K562 (cell line): ENCODE data around the gene MIEF2. TPM values are rescaled to one million over a fixed set of nuclear protein-coding genes. Genes with fewer than 3 reads are reported as not detected.

Experiments used
- ATAC-seq: fragments of 200-7000 bp; cut with Tn5 transposase; 3 replicates; pipeline ENCODE4 v1.9.1; 2020; ENCODE audit warnings: moderate library complexity
- BruUV-seq: library from RNA; stranded (reverse); fragments of 400-500 nt; replicated peaks from 2 replicates; lab custom pipeline; 2021; lab: Mats Ljungman, UMichigan
- CTCF ChIA-PET: fragments of 300-600 bp; formaldehyde crosslinking; extraction: SDS; loops from one replicate; lab custom pipeline; 2021; ENCODE audit warnings: low intra/inter-chr PET ratio; lab: Yijun Ruan, JAX
- POLR2A ChIA-PET: fragments of 300-600, 350-650 bp; sonication (Branson Sonifier 250); formaldehyde crosslinking; extraction: SDS; loops from one replicate; lab custom pipeline; 2021; ENCODE audit warnings: antibody characterized with exemption, inconsistent platforms; lab: Yijun Ruan, JAX
- DNase-seq, 4 experiments: peaks; one replicate each; pipeline versions ENCODE4 v3.0.0 to v3.0.0-alpha.2; 2011 to 2018; ENCODE audit warnings: low spot score in 3 of 4, mixed read lengths in 3 of 4; ENCODE audit errors: extremely low read depth in 1 of 4
- FAIRE-seq: peaks from 2 replicates; lab custom pipeline; 2011; peaks lifted over from hg19 to GRCh38; lab: Jason Lieb, UNC
- H2AFZ ChIP-seq: 2 replicates; pipeline ENCODE4 v1.6.0; 2011; ENCODE audit warnings: low read depth, low read length, control low read depth, inconsistent platforms
- H3K27ac ChIP-seq: fragments of 200-600 bp; 3 replicates; pipeline ENCODE4 v1.8.0; 2011; ENCODE audit warnings: low read depth, mild to moderate bottlenecking, control low read depth, inconsistent platforms, low read length, moderate library complexity, mixed read lengths; ENCODE audit errors: extremely low read depth
- H3K27me3 ChIP-seq, 2 experiments: fragments of 300-600 bp in 1 of 2; 2 replicates in 1 of 2; 3 replicates in 1 of 2; pipeline versions ENCODE4 v1.6.0 to v1.8.0; 2011; ENCODE audit warnings: inconsistent platforms in 2 of 2, low read length in 2 of 2, mild to moderate bottlenecking in 1 of 2, mixed read lengths in 1 of 2, moderate library complexity in 1 of 2; ENCODE audit not compliant: control insufficient read depth in 2 of 2, insufficient read depth in 2 of 2
- H3K36me3 ChIP-seq: fragments of 300-600 bp; 3 replicates; pipeline ENCODE4 v1.8.0; 2011; ENCODE audit warnings: mild to moderate bottlenecking, low read length, inconsistent platforms; ENCODE audit not compliant: control insufficient read depth, insufficient read depth
- H3K4me1 ChIP-seq, 2 experiments: fragments of 200-600 bp in 1 of 2; replicated peaks in 1 of 2; 2 replicates in 1 of 2; 3 replicates in 1 of 2; pipeline versions ENCODE4 v1.5.1 to v1.8.0; 2011; ENCODE audit warnings: inconsistent platforms in 2 of 2, low read length in 2 of 2, mild to moderate bottlenecking in 1 of 2, mixed read lengths in 1 of 2, moderate library complexity in 1 of 2; ENCODE audit not compliant: control insufficient read depth in 2 of 2, insufficient read depth in 2 of 2
- H3K4me2 ChIP-seq: 2 replicates; pipeline ENCODE4 v1.6.1; 2011; ENCODE audit warnings: low read length, control low read depth, inconsistent platforms, mixed read lengths; ENCODE audit not compliant: insufficient read depth
- H3K4me3 ChIP-seq: fragments of 200-600 bp; sonication (generic), shearing (Covaris generic); 2 replicates; pipeline ENCODE4 v1.5.1; 2016; ENCODE audit warnings: control low read depth, inconsistent platforms
- H3K79me2 ChIP-seq: fragments of 200-600 bp; 3 replicates; pipeline ENCODE4 v1.8.0; 2011; ENCODE audit warnings: low read length, inconsistent platforms; ENCODE audit not compliant: control insufficient read depth, insufficient read depth
- H3K9ac ChIP-seq, 2 experiments: 2 replicates each; pipeline versions ENCODE4 v1.6.0 to v1.6.1; 2011; ENCODE audit warnings: low read depth in 2 of 2, low read length in 2 of 2, control low read depth in 1 of 2, inconsistent platforms in 1 of 2, mild to moderate bottlenecking in 1 of 2, mixed read lengths in 1 of 2; ENCODE audit not compliant: insufficient read depth in 1 of 2
- H3K9me1 ChIP-seq: one replicate; pipeline ENCODE4 v1.6.0; 2011; ENCODE audit warnings: inconsistent platforms, mild to moderate bottlenecking, low read length, moderate library complexity; ENCODE audit not compliant: control insufficient read depth, insufficient read depth
- H3K9me3 ChIP-seq: replicated peaks from 2 replicates; pipeline ENCODE4 v1.5.1; 2011; ENCODE audit warnings: low read depth, low read length, inconsistent platforms; ENCODE audit not compliant: control insufficient read depth, insufficient read depth
- H4K20me1 ChIP-seq: replicated peaks from 2 replicates; pipeline ENCODE4 v1.6.1; 2011; ENCODE audit warnings: low read length, inconsistent platforms, mixed read lengths; ENCODE audit not compliant: control insufficient read depth, insufficient read depth
- ARID2 ChIP-seq: fragments of 450-650 bp; IDR thresholded peaks from 2 replicates; pipeline ENCODE4 v1.6.1; 2017; ENCODE audit warnings: antibody characterized with exemption, mild to moderate bottlenecking
- BRF1 ChIP-seq: IDR thresholded peaks from 3 replicates; pipeline ENCODE4 v1.6.1; 2011; ENCODE audit warnings: borderline replicate concordance, mild to moderate bottlenecking; ENCODE audit not compliant: insufficient read length; ENCODE audit errors: extremely low read depth
- GTF2A2 ChIP-seq: IDR thresholded peaks from 2 replicates; pipeline ENCODE4 v1.6.1; 2016; ENCODE audit warnings: mild to moderate bottlenecking, missing genetic modification characterization, missing compliant biosample characterization
- HDAC2 ChIP-seq: fragments of 450-650 bp; IDR thresholded peaks from 2 replicates; pipeline ENCODE4 v1.6.1; 2016; ENCODE audit warnings: mild to moderate bottlenecking
- MTA2 ChIP-seq: fragments of 450-650 bp; IDR thresholded peaks from 2 replicates; pipeline ENCODE4 v1.6.1; 2016; ENCODE audit warnings: low read depth
- SETDB1 ChIP-seq: IDR thresholded peaks from one replicate; pipeline ENCODE4 v1.6.1; 2012; ENCODE audit warnings: low read length, control low read depth, inconsistent platforms
- SMAD3 ChIP-seq: fragments of 450-650 bp; formaldehyde crosslinking; conservative IDR thresholded peaks from 2 replicates; pipeline ENCODE4 v1.4.0; 2020; ENCODE audit warnings: mild to moderate bottlenecking
- SMARCC2 ChIP-seq: fragments of 450-650 bp; IDR thresholded peaks from 2 replicates; pipeline ENCODE4 v1.6.1; 2017; ENCODE audit warnings: antibody characterized with exemption, moderate library complexity, mild to moderate bottlenecking, low read depth
- TCF7L2 ChIP-seq: fragments of 150-350 bp; IDR thresholded peaks from 2 replicates; pipeline ENCODE4 v1.6.1; 2016; ENCODE audit warnings: low read depth, mild to moderate bottlenecking, low read length, moderate library complexity
- TOE1 ChIP-seq, 2 experiments: fragments of 450-650 bp in 1 of 2; sonication (generic) in 1 of 2; formaldehyde crosslinking in 1 of 2; IDR thresholded peaks; 2 replicates each; pipeline versions ENCODE4 v1.7.1 to v1.8.0; 2016 to 2022; ENCODE audit warnings: borderline replicate concordance in 2 of 2, mild to moderate bottlenecking in 2 of 2, antibody characterized with exemption in 1 of 2, inconsistent platforms in 1 of 2, low read depth in 1 of 2, missing genetic modification reagents in 1 of 2, moderate library complexity in 1 of 2
- ZFP1 ChIP-seq: fragments of 450-650 bp; formaldehyde crosslinking; IDR thresholded peaks from 2 replicates; pipeline ENCODE4 v1.4.0; 2020; ENCODE audit warnings: mild to moderate bottlenecking, mixed read lengths
- ZNF444 ChIP-seq: fragments of 250-450 bp; sonication (Bioruptor Pico); IDR thresholded peaks from 2 replicates; pipeline ENCODE4 v1.4.0; 2020; ENCODE audit warnings: mild to moderate bottlenecking, moderate library complexity
- ZSCAN29 ChIP-seq: fragments of 450-650 bp; IDR thresholded peaks from 2 replicates; pipeline ENCODE4 v1.6.1; 2017
- WGBS: fragments of 100-300 bp; shearing (Covaris generic); methylation state at CpG from one replicate; pipeline ENCODE4 v1.1.6; 2016; ENCODE audit warnings: low coverage, mixed read lengths; ENCODE audit not compliant: insufficient coverage; ENCODE audit errors: missing lambda C conversion rate; 5-methylcytosine and 5-hydroxymethylcytosine counted together
- in situ Hi-C: fragments of 300-500 bp; cut with MboI; formaldehyde crosslinking; loops from 4 replicates; pipeline ENCODE4 v1.15.0; 2018; ENCODE audit warnings: inconsistent platforms, mixed read lengths
- intact Hi-C: fragments of 100-400 bp; cut with micrococcal nuclease; formaldehyde crosslinking; loops from 2 replicates; pipeline ENCODE4 v1.14.2; 2022
- polyA plus RNA-seq, 8 experiments: library from polyadenylated mRNA; depleted of rRNA in 4 of 8; stranded (reverse) in 5 of 8; unstranded in 3 of 8; fragments of >200 nt; fragmentation: Nextera tagmentation in 2 of 8; fragmentation: Illumina TruSeq in 1 of 8; extraction: Ambion mirVana in 2 of 8; extraction: Trizol in 1 of 8; gene quantifications; 2 replicates each; pipeline versions ENCODE4 v1.2.1 to v1.2.3, GENCODE V29; 2011 to 2014; ENCODE audit warnings: inconsistent platforms in 1 of 8, missing spikeins in 1 of 8
- total RNA-seq, 7 experiments: library from RNA; depleted of rRNA in 6 of 7; stranded (reverse); fragments of >200 nt in 6 of 7; fragmentation: Illumina TruSeq in 2 of 7; extraction: Trizol in 2 of 7; gene quantifications; 2 replicates each; pipeline versions ENCODE4 v1.2.1 to v1.2.3, GENCODE V29; 2011 to 2021; ENCODE audit warnings: low replicate concordance in 1 of 7
- TF ChIP-seq, protein P1 (sequence below): fragments of 450-650 bp; IDR thresholded peaks from 2 replicates; pipeline ENCODE4 v1.6.1; 2014; ENCODE audit warnings: low read depth, mild to moderate bottlenecking, moderate library complexity, borderline replicate concordance
- TF ChIP-seq, protein P2 (sequence below): fragments of 450-650 bp; IDR thresholded peaks from 2 replicates; pipeline ENCODE4 v1.7.1; 2018; ENCODE audit warnings: mild to moderate bottlenecking, low read depth; ENCODE audit not compliant: partially characterized antibody
- TF ChIP-seq, protein P3 (sequence below): IDR thresholded peaks from 2 replicates; pipeline ENCODE4 v1.6.1; 2011; ENCODE audit not compliant: insufficient read length; ENCODE audit errors: extremely low read depth

MIEF2 gene
- total and polyA plus RNA-seq, 9 of the 15 experiments (the other 6 are each of a cell fraction or from before 2014, with no cell fraction given), result 0.10 to 8.2 (median 2.4) TPM

- FAIRE-seq (no peak), DNase-seq (no peak), ATAC-seq (no peak)
- Histone ChIP-seq H3K9me3 (no peaks in the 10 kb centered on the region), H3K27me3 (no peaks in the 10 kb centered on the region), H3K4me3 (no peak overlapping the region), H3K9me1 (no peaks in the 10 kb centered on the region), H3K36me3 (no peaks in the 10 kb centered on the region), H4K20me1 (no peaks in the 10 kb centered on the region), H3K9ac (no peak overlapping the region), H2AFZ (no peak overlapping the region), H3K27ac (no peak overlapping the region), H3K4me2 (no peak overlapping the region), H3K79me2 (no peaks in the 10 kb centered on the region), H3K4me1 (peaks cover 0 to 22% of the 10 kb centered on the region in 2 experiments; a peak in 1 of 5 replicates)
- POLR2A ChIA-PET, result interaction anchor here (0.6 kb wide), 1 partner anchor 18 kb away, joined by 3 read pairs; no protein-coding TSS in a partner anchor
- WGBS, result 85% methylated on average over 8 of the region's 22 CpGs
- no TSS peak for BruUV-seq
- intact Hi-C loops (no loop called here), in situ Hi-C loops (no loop called here)
- CTCF ChIA-PET, result no interaction called here
- TF ChIP-seq SMAD3 (CRISPR knock-in tag), result no peak
- TF ChIP-seq GTF2A2 (tag), result no peak
- TF ChIP-seq MTA2, result no peak
- TF ChIP-seq TCF7L2, result no peak
- TF ChIP-seq ZNF444 (CRISPR knock-in tag), result no peak
- no peak for TF ChIP-seq SMARCC2
- TF ChIP-seq ARID2, result no peak
- TF ChIP-seq, protein P1, sequence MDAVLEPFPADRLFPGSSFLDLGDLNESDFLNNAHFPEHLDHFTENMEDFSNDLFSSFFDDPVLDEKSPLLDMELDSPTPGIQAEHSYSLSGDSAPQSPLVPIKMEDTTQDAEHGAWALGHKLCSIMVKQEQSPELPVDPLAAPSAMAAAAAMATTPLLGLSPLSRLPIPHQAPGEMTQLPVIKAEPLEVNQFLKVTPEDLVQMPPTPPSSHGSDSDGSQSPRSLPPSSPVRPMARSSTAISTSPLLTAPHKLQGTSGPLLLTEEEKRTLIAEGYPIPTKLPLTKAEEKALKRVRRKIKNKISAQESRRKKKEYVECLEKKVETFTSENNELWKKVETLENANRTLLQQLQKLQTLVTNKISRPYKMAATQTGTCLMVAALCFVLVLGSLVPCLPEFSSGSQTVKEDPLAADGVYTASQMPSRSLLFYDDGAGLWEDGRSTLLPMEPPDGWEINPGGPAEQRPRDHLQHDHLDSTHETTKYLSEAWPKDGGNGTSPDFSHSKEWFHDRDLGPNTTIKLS, result no peak
- no peak for TF ChIP-seq BRF1
- no peak for TF ChIP-seq HDAC2
- TF ChIP-seq ZFP1 (CRISPR knock-in tag), result no peak
- no peak for TF ChIP-seq ZSCAN29
- TF ChIP-seq TOE1 (IDR thresholded peaks at IDR 0.05; ENCODE audit: borderline replicate concordance), result no peak
- TF ChIP-seq TOE1 (CRISPR knock-in tag; IDR thresholded peaks at IDR 0.05; ENCODE audit: borderline replicate concordance, low read depth), result no peak
- TF ChIP-seq, protein P2, sequence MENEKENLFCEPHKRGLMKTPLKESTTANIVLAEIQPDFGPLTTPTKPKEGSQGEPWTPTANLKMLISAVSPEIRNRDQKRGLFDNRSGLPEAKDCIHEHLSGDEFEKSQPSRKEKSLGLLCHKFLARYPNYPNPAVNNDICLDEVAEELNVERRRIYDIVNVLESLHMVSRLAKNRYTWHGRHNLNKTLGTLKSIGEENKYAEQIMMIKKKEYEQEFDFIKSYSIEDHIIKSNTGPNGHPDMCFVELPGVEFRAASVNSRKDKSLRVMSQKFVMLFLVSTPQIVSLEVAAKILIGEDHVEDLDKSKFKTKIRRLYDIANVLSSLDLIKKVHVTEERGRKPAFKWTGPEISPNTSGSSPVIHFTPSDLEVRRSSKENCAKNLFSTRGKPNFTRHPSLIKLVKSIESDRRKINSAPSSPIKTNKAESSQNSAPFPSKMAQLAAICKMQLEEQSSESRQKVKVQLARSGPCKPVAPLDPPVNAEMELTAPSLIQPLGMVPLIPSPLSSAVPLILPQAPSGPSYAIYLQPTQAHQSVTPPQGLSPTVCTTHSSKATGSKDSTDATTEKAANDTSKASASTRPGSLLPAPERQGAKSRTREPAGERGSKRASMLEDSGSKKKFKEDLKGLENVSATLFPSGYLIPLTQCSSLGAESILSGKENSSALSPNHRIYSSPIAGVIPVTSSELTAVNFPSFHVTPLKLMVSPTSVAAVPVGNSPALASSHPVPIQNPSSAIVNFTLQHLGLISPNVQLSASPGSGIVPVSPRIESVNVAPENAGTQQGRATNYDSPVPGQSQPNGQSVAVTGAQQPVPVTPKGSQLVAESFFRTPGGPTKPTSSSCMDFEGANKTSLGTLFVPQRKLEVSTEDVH, result no peak
- TF ChIP-seq, protein P3, sequence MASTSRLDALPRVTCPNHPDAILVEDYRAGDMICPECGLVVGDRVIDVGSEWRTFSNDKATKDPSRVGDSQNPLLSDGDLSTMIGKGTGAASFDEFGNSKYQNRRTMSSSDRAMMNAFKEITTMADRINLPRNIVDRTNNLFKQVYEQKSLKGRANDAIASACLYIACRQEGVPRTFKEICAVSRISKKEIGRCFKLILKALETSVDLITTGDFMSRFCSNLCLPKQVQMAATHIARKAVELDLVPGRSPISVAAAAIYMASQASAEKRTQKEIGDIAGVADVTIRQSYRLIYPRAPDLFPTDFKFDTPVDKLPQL, result no peak
- TF ChIP-seq SETDB1, result no peak
These were observed 25.5 kb upstream of the MIEF2 start for GRCh38 chr17:18234853-18235380.
